GM12878 (cell line): ENCODE results near the gene DDHD1. TPM values are rescaled to one million over a fixed set of nuclear protein-coding genes. Genes with fewer than 3 reads are reported as not detected.

Experiments
- ATAC-seq: fragments of 200-7000 bp; cut with Tn5 transposase; 3 replicates; pipeline ENCODE4 v1.9.1; 2020; ENCODE audit warnings: mild to moderate bottlenecking, moderate library complexity
- BruUV-seq: library from RNA; stranded (reverse); fragments of 400-500 nt; replicated peaks from 2 replicates; lab custom pipeline; 2021; lab: Mats Ljungman, UMichigan
- CTCF ChIA-PET: fragments of 300-600 bp; sonication (Branson Sonifier 250); formaldehyde crosslinking; extraction: SDS; loops from one replicate; lab custom pipeline; 2021; ENCODE audit warnings: inconsistent platforms; lab: Yijun Ruan, JAX
- POLR2A ChIA-PET: fragments of 350-600 bp; formaldehyde crosslinking; extraction: SDS; loops from one replicate; lab custom pipeline; 2021; ENCODE audit warnings: inconsistent platforms; lab: Charles Lee
- RAD21 ChIA-PET: fragments of 300-600 bp; sonication (Branson Sonifier 250); formaldehyde crosslinking; loops from one replicate; lab custom pipeline; 2023; ENCODE audit warnings: antibody characterized with exemption; ENCODE audit not compliant: unreplicated experiment; lab: Charles Lee
- SMC1A ChIA-PET: fragments of 300-600 bp; sonication (Branson Sonifier 250); formaldehyde crosslinking; loops from one replicate; lab custom pipeline; 2023; ENCODE audit not compliant: unreplicated experiment, uncharacterized antibody; lab: Charles Lee
- DNase-seq: peaks from one replicate; pipeline ENCODE4 v3.0.0-alpha.2; 2011; ENCODE audit warnings: low read depth, low spot score
- FAIRE-seq: peaks from 3 replicates; lab custom pipeline; 2011; peaks lifted over from hg19 to GRCh38; lab: Jason Lieb, UNC
- H2AFZ ChIP-seq: 2 replicates; pipeline ENCODE4 v1.6.0; 2011; ENCODE audit warnings: low read depth, low read length, control low read depth; ENCODE audit not compliant: control insufficient read depth
- H3K27ac ChIP-seq: 2 replicates; pipeline ENCODE4 v1.5.1; 2011; ENCODE audit warnings: control low read depth; ENCODE audit not compliant: control insufficient read depth, insufficient read depth
- H3K27me3 ChIP-seq, 2 experiments: replicated peaks in 1 of 2; 2 replicates each; pipeline versions ENCODE4 v1.6.0 to v1.6.1; 2011; ENCODE audit warnings: low read length in 1 of 2; ENCODE audit not compliant: control insufficient read depth in 2 of 2, insufficient read depth in 2 of 2
- H3K36me3 ChIP-seq, 2 experiments: 2 replicates each; pipeline ENCODE4 v1.5.1; 2011; ENCODE audit warnings: low read length in 1 of 2; ENCODE audit not compliant: control insufficient read depth in 2 of 2, insufficient read depth in 2 of 2
- H3K4me1 ChIP-seq: 2 replicates; pipeline ENCODE4 v1.6.1; 2011; ENCODE audit warnings: mild to moderate bottlenecking, low read length, moderate library complexity, mixed read lengths; ENCODE audit not compliant: control insufficient read depth, insufficient read depth
- H3K4me2 ChIP-seq: 2 replicates; pipeline ENCODE4 v1.6.0; 2011; ENCODE audit warnings: control low read depth; ENCODE audit not compliant: control insufficient read depth, insufficient read depth
- H3K4me3 ChIP-seq: fragments of 200-600 bp; sonication (generic); 2 replicates; pipeline ENCODE4 v1.5.1; 2016
- H3K79me2 ChIP-seq: 2 replicates; pipeline ENCODE4 v1.6.0; 2011; ENCODE audit warnings: low read length; ENCODE audit not compliant: control insufficient read depth, insufficient read depth
- H3K9ac ChIP-seq: 2 replicates; pipeline ENCODE4 v1.8.0; 2011; ENCODE audit warnings: low read length, control low read depth, mixed read lengths; ENCODE audit not compliant: control insufficient read depth, insufficient read depth
- H3K9me3 ChIP-seq: replicated peaks from 3 replicates; pipeline ENCODE4 v1.5.1; 2011; ENCODE audit warnings: mild to moderate bottlenecking, low read length; ENCODE audit not compliant: control insufficient read depth, insufficient read depth
- H4K20me1 ChIP-seq: 2 replicates; pipeline ENCODE4 v1.6.0; 2011; ENCODE audit not compliant: control insufficient read depth, insufficient read depth
- JUNB ChIP-seq: IDR thresholded peaks from 2 replicates; pipeline ENCODE4 v1.6.1; 2016; ENCODE audit warnings: antibody characterized with exemption, mild to moderate bottlenecking
- LARP7 ChIP-seq: fragments of 450-650 bp; IDR thresholded peaks from 2 replicates; pipeline ENCODE4 v1.6.1; 2017; ENCODE audit warnings: mild to moderate bottlenecking
- PML ChIP-seq: IDR thresholded peaks from 2 replicates; pipeline ENCODE4 v1.6.1; 2012; ENCODE audit warnings: low read length, inconsistent platforms
- SUPT20H ChIP-seq: IDR thresholded peaks from 2 replicates; pipeline ENCODE4 v1.6.1; 2011; ENCODE audit warnings: low read depth, mild to moderate bottlenecking, low read length, moderate library complexity, borderline replicate concordance; ENCODE audit not compliant: control insufficient read depth
- TCF7 ChIP-seq: IDR thresholded peaks from 2 replicates; pipeline ENCODE4 v1.6.1; 2014; ENCODE audit warnings: antibody characterized with exemption, borderline replicate concordance
- ZNF217 ChIP-seq: fragments of 450-650 bp; IDR thresholded peaks from 2 replicates; pipeline ENCODE4 v1.6.1; 2017; ENCODE audit warnings: antibody characterized with exemption, mild to moderate bottlenecking
- WGBS: methylation state at CpG from one replicate; pipeline ENCODE4 v1.1.6; 2016; ENCODE audit warnings: low lambda C conversion rate; ENCODE audit not compliant: insufficient replicate concordance, insufficient coverage; ENCODE audit errors: missing lambda C conversion rate; 5-methylcytosine and 5-hydroxymethylcytosine counted together
- in situ Hi-C: fragments of 300-500 bp; cut with MboI; formaldehyde crosslinking; loops from 9 replicates; pipeline ENCODE4 v1.14.3; 2018; ENCODE audit warnings: mixed read lengths
- intact Hi-C: fragments of 100-400 bp; cut with micrococcal nuclease; formaldehyde crosslinking; loops from one replicate; pipeline ENCODE4 v1.14.2; 2022; ENCODE audit not compliant: unreplicated experiment
- polyA plus RNA-seq, 11 experiments: library from polyadenylated mRNA; depleted of rRNA in 4 of 11; unstranded in 6 of 11; stranded (reverse) in 5 of 11; fragments of >200 nt; fragmentation: Nextera tagmentation in 4 of 11; fragmentation: Illumina TruSeq in 1 of 11; extraction: Ambion mirVana in 4 of 11; extraction: Trizol in 1 of 11; gene quantifications; 1 replicate in 1 of 11; 2 replicates in 10 of 11; pipeline versions ENCODE4 v1.2.1 to v1.2.3, GENCODE V29; 2011 to 2016; ENCODE audit warnings: inconsistent platforms in 2 of 11, missing spikeins in 2 of 11, low read depth in 1 of 11
- total RNA-seq, 4 experiments: library from RNA; depleted of rRNA in 3 of 4; stranded (reverse); fragments of >200 nt in 3 of 4; fragmentation: Illumina TruSeq in 1 of 4; extraction: Trizol in 1 of 4; gene quantifications; 2 replicates each; pipeline versions ENCODE4 v1.2.1 to v1.2.3, GENCODE V29; 2013 to 2021

DDHD1 gene
- total and polyA plus RNA-seq, 10 of the 15 experiments (the other 5 are each of a cell fraction or from before 2014, with no cell fraction given): 7.7 to 52.3 (median 28.5) TPM

DNA sequence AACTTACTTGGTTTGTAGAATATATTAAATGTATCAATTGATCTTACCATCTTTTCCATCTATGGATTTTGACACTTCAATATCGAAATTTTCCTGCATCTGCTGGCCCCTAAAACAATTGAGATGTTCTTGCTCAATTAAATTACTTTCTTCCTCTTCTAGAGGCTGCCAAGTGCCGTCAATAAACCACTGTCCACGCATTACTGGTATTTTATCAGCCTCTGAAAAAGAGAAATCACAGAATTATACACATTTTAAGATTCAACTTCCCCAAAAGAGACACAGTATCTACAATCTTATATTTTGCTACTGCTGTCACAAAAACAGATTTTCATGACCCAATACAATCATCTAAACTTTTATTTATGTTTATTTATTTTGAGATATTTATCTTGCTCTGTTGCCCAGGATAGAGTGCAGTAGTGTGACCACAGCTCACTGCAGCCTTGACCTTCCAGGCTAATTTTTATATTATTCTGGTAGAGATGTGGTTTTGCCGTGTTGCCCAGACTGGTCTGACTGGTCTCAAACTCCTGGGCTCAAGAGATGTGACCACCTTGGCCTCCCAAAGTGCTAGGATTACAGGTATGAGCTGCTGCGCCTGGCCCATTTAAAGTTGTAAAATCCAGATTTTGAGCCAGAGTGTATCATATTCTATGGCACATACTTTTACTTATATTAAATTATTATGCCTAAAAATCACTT is 49.3 kb downstream of the DDHD1 start (continued):
- TF ChIP-seq PML: no peak
- no peak for TF ChIP-seq SUPT20H
- no peak for TF ChIP-seq ZNF217
- no peak for TF ChIP-seq LARP7

- in situ Hi-C loops (no loop called here), intact Hi-C loops (no loop called here)
- CTCF ChIA-PET: interaction anchor here (0.7 to 2.2 kb wide), 6 partner anchors 8 to 202 kb away, joined by 3 to 9 read pairs (median 4); no protein-coding TSS in a partner anchor
- FAIRE-seq: no peak
- Histone ChIP-seq H3K9me3 (peaks cover 2% of the 10 kb centered on the region; the same call in 2 of the 3 replicates), H2AFZ (no peak overlapping the region), H3K36me3 (peaks cover 0 to 18% of the 10 kb centered on the region in 2 experiments; a peak in 2 of 4 replicates), H3K27ac (no peak overlapping the region), H3K4me1 (no peaks in the 10 kb centered on the region), H3K4me3 (no peak overlapping the region), H4K20me1 (no peaks in the 10 kb centered on the region), H3K9ac (no peak overlapping the region), H3K4me2 (no peak overlapping the region), H3K27me3 (no peaks in the 10 kb centered on the region), H3K79me2 (no peaks in the 10 kb centered on the region; the same call in none of the 2 replicates)
- BruUV-seq: no TSS peak
- DNase-seq: no peak
- 100% methylated on average over 1 of the region's 1 CpG for WGBS
- SMC1A ChIA-PET: interaction anchor here (0.6 to 3.1 kb wide), 8 partner anchors 9 to 1045 kb away, joined by 3 to 12 read pairs (median 6); no protein-coding TSS in a partner anchor
- no peak for ATAC-seq
- RAD21 ChIA-PET: interaction anchor here (0.7 kb wide), 1 partner anchor 48 kb away, joined by 3 read pairs; no protein-coding TSS in a partner anchor
- POLR2A ChIA-PET: no interaction called here
- TF ChIP-seq TCF7 (no peak), JUNB (0 out of 2 replicates have a peak, but pooled peaks have one; percentile 6)
Measured at GRCh38 chr14:53093206-53093605, 59.9 kb downstream of the DDHD1 start.
